Colonic mucosa (tissue), 4 donors: ENCODE results near the gene MCAT. TPM values are rescaled to one million over a fixed set of nuclear protein-coding genes. Genes with fewer than 3 reads are reported as not detected.

Experiments used
- DNase-seq: peaks from one replicate; pipeline ENCODE4 v3.0.0-alpha.2; 2020
- H3K27ac ChIP-seq: fragments of 200-600 bp; one replicate; pipeline ENCODE4 v1.8.0; 2021
- H3K27me3 ChIP-seq: fragments of 200-600 bp; one replicate; pipeline ENCODE4 v1.8.0; 2021
- H3K36me3 ChIP-seq: fragments of 200-600 bp; one replicate; pipeline ENCODE4 v1.8.0; 2021
- H3K4me1 ChIP-seq: fragments of 200-600 bp; one replicate; pipeline ENCODE4 v1.8.0; 2021; ENCODE audit warnings: mild to moderate bottlenecking
- H3K4me3 ChIP-seq: fragments of 200-600 bp; one replicate; pipeline ENCODE4 v1.8.0; 2021
- H3K9ac ChIP-seq, 2 donors: one replicate each; pipeline ENCODE4 v1.7.0; 2013; ENCODE audit warnings: control low read depth in 2 of 2, low read depth in 2 of 2, low read length in 2 of 2
- H3K9me3 ChIP-seq: fragments of 200-600 bp; one replicate; pipeline ENCODE4 v1.8.0; 2021
- intact Hi-C: fragments of 100-400 bp; cut with DNase I; formaldehyde crosslinking; loops from one replicate; pipeline ENCODE4 v1.14.1; 2022
- total RNA-seq, 2 donors: library from RNA; stranded (reverse); fragmentation: NEBNext Ultra II Directional in 1 of 2; extraction: Animal tissue kit (Norgen Biotek cat#: 25700) in 1 of 2; gene quantifications; one replicate each; pipeline ENCODE4 v1.2.1, GENCODE V29; 2021
- TF ChIP-seq, protein P1 (sequence below): fragments of 200-600 bp; IDR thresholded peaks from one replicate; pipeline ENCODE4 v1.8.0; 2022; ENCODE audit warnings: antibody characterized with exemption, mild to moderate bottlenecking
- donor health status: healthy.
- donor health status: DM: no; HTN: no; CAD: no.
- donor health status: DM: no; HTN: no; CAD: no.

The MCAT gene
- total RNA-seq, 2 donors from 2014 or later = 17.9 to 35.1 TPM

DNA sequence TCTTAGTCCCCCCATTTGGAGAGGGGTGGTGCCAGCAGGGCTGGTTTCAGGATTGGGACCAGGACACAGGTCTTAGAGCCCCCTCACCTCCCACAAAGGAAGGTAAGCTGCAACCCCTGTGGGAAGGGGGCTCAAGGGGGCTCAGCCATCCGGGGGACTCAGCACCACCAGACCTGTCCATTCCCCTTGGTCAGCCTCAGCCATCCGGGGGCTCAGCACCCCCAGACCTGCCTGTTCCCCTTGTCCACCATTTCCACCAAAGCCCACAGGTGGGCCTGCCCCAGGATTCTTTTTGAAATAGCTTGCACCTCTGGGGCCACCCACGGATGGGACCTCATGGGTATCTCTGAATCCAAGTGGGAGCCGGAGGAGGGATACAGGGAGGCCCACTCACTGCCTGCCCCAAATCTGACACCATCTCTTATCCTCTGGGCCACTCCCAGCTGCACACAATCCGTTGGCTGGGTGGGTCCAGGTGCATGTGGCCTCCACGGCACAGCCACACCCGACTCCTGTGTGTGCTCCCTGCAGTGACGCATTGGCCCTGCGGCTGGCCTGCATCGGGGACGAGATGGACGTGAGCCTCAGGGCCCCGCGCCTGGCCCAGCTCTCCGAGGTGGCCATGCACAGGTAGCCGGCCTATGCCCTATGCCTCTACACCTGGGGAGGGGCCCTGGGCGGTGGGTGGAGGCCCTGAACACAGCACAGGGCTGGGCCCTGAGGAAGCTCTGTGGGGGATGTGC, 15.9 kb downstream of the MCAT start:
- no peaks in the 10 kb centered on the region for H3K9me3 ChIP-seq
- intact Hi-C loops = no loop called here
- TF ChIP-seq, protein P1, sequence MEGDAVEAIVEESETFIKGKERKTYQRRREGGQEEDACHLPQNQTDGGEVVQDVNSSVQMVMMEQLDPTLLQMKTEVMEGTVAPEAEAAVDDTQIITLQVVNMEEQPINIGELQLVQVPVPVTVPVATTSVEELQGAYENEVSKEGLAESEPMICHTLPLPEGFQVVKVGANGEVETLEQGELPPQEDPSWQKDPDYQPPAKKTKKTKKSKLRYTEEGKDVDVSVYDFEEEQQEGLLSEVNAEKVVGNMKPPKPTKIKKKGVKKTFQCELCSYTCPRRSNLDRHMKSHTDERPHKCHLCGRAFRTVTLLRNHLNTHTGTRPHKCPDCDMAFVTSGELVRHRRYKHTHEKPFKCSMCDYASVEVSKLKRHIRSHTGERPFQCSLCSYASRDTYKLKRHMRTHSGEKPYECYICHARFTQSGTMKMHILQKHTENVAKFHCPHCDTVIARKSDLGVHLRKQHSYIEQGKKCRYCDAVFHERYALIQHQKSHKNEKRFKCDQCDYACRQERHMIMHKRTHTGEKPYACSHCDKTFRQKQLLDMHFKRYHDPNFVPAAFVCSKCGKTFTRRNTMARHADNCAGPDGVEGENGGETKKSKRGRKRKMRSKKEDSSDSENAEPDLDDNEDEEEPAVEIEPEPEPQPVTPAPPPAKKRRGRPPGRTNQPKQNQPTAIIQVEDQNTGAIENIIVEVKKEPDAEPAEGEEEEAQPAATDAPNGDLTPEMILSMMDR = no peak
- H3K27me3 ChIP-seq = no peaks in the 10 kb centered on the region
- peak overlapping the region; percentile 51 to 75 for H3K9ac ChIP-seq
- H3K27ac ChIP-seq = peak overlapping the region; percentile 82
- peak overlapping the region; percentile 33 for H3K4me3 ChIP-seq
- DNase-seq = peak; percentile 92
- H3K4me1 ChIP-seq = peaks cover 10% of the 10 kb centered on the region
- H3K36me3 ChIP-seq = no peaks in the 10 kb centered on the region

DNA sequence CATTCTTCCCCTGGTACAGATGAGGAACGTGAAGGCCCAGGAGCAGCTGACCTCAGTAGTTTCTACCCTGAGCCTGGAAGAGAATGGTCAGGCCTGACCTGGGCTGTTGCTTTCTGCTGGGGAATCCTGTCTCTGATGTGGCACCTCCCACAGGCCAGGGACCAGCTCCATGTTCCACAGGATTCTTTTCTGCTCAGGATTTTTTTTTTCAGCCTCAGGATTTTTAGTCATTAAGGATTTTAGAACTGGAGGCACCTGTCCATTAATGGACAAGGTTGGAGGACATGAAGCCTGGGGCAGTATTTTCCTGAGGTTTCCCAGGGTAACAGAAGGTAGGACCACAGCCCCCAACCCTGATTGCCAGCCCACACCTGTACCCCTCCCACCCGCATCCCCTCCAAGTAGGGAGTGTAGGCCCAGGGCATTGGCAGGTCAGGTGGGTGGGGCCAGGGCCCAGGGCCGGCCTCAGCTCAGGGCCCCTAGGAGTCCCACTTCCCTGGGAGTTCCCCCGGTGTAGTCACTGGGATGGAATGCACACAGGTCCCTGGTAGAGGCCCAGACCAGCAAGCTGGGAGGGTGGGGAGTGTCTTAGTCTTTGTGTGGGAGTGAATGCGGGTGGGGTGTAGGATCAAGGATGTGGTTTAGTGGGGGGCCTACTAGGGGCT, 16.6 kb downstream of the MCAT start:
- peak overlapping the region; percentile 82 for H3K27ac ChIP-seq
- no peaks in the 10 kb centered on the region for H3K9me3 ChIP-seq
- H3K36me3 ChIP-seq = no peaks in the 10 kb centered on the region
- peak overlapping the region in 1 of 2 donors; percentile 75 for H3K9ac ChIP-seq
- H3K27me3 ChIP-seq = no peaks in the 10 kb centered on the region
- intact Hi-C loops = no loop called here
- peak; percentile 78 for DNase-seq
- H3K4me3 ChIP-seq = no peak overlapping the region
- TF ChIP-seq, protein P1 = no peak
- H3K4me1 ChIP-seq = peaks cover 10% of the 10 kb centered on the region

DNA sequence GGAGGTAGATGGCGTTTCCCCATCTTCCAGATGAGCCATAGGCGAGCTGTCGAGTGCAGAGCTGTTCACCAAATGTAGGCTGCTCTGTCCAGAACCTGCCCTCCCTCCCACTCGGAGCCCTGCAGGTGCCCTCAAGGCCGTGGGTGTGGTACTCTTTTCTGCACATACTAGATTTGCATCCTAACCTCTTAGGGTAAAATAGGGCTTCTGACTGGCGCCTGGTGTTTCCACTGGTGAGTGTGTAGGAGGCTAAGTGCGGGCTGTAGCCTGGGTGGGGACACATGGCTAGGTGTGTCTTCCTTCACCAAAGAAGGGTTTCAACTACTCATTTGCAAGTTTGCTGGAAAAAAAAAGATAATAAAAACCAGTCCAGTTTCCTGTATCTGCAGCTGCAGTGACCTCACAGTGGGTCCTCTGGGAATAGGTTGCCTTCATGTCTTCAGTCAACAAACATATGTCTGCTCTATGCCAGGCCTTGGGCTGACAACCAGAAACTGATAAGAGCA, 24.2 kb downstream of the MCAT start:
- no peaks in the 10 kb centered on the region for H3K36me3 ChIP-seq
- H3K27me3 ChIP-seq = no peaks in the 10 kb centered on the region
- H3K9ac ChIP-seq = peak overlapping the region in 1 of 2 donors; percentile 61
- intact Hi-C loops = no loop called here
- H3K9me3 ChIP-seq = no peaks in the 10 kb centered on the region
- H3K4me3 ChIP-seq = no peak overlapping the region
- H3K27ac ChIP-seq = peak overlapping the region; percentile 24
- peak; percentile 62 for DNase-seq
- H3K4me1 ChIP-seq = peaks cover 28% of the 10 kb centered on the region
- TF ChIP-seq, protein P1 = no peak

DNA sequence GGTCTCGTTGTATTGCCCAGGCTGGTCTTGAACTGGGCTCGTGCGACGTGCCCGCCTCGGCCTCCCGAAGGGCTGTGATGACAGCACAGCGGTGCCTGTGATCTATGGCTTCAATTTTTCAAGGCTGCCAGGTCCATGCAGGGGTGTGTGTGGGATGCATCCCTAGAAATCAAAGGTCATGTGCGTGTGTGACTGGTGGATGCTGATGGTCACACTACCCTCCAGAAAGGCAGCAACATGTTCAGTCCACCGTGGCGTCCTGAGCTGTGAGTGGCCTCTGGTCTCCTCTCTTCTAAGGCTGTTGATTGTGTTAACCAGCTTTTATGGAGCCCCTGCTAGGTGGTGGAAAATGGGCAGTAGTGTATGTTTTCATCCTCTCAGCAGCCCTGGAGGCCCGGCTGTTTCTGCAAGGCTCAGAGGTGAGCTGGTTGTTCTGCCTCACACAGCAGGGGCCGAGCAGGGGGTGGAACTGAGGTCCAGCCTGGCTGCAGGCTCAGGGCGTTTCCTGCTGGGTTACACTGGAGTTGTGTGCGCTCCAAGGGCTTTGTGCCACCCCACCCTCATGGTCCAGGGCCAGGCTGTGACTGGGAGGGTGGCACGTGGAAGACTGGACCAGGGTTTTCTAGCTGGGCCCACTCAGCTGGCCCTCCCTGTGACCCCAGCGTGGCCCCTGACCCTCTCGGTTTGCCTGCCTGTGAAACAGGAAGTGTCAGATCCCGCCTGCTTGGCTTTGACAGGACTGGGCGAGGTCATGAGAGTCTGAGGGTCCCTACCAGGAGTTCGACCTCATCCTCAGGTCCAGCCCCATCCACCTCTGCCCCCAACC, 25.0 kb downstream of the MCAT start:
- H3K4me3 ChIP-seq = no peak overlapping the region
- no peaks in the 10 kb centered on the region for H3K9me3 ChIP-seq
- peaks cover 28% of the 10 kb centered on the region for H3K4me1 ChIP-seq
- no peaks in the 10 kb centered on the region for H3K27me3 ChIP-seq
- DNase-seq = peak; percentile 74
- intact Hi-C loops = no loop called here
- no peaks in the 10 kb centered on the region for H3K36me3 ChIP-seq
- H3K9ac ChIP-seq = peak overlapping the region in 1 of 2 donors; percentile 61
- TF ChIP-seq, protein P1 = no peak
- peak overlapping the region; percentile 24 for H3K27ac ChIP-seq

DNA sequence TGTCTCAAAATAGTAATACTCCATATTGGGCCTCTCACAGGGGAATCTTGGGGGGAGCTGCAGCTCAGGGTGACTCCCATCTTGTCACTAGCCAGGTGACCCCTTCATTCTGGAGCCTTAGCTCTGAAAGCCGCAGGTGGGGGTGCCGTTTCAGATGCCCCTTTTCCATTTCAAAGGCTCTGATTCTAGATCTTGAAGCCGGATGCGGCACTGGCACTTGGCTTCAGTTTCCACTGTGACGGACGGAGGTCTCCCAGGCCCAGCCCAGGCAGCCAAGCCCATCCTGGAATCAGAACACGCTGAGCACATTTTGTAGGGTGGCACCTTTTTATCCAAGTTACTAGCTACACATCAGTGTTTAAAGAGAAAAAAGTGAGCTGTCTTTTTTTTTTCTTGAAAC, 26.3 kb downstream of the MCAT start:
- no peaks in the 10 kb centered on the region for H3K36me3 ChIP-seq
- H3K9me3 ChIP-seq = no peaks in the 10 kb centered on the region
- H3K4me1 ChIP-seq = peaks cover 28% of the 10 kb centered on the region
- TF ChIP-seq, protein P1 = no peak
- H3K27ac ChIP-seq = no peak overlapping the region
- H3K9ac ChIP-seq = no peak overlapping the region
- intact Hi-C loops = no loop called here
- H3K27me3 ChIP-seq = no peaks in the 10 kb centered on the region
- no peak for DNase-seq
- no peak overlapping the region for H3K4me3 ChIP-seq
